Activated naive CD4-positive, alpha-beta T cell treated with anti-CD3 and anti-CD28 coated beads, Interleukin-2, amount 50 U/mL, for 16 hours (primary cell): ENCODE measurements around the gene RNLS.

Experiments used
- DNase-seq: peaks from one replicate; pipeline ENCODE4 v3.0.0-alpha.2; 2020

RNLS gene

DNA sequence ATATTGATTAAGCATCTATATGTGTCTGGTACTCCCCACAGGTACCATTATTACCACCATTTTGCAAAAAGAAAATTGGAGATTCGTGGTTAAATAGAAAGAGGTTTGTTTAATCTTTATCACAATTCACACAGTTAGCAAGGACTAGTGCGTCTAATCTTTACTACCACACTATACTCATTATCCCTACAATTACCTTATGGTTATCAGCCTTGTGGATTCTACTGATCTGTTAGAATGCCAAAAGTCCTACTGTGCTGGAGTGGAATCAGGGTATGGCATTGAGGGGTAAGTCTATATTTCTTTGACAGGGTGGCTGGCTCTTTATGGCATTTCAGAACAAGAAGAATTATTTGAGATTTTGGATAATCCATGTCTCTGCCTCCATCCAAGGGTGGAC, 156.1 kb downstream of the RNLS start:
- no peak for DNase-seq

DNA sequence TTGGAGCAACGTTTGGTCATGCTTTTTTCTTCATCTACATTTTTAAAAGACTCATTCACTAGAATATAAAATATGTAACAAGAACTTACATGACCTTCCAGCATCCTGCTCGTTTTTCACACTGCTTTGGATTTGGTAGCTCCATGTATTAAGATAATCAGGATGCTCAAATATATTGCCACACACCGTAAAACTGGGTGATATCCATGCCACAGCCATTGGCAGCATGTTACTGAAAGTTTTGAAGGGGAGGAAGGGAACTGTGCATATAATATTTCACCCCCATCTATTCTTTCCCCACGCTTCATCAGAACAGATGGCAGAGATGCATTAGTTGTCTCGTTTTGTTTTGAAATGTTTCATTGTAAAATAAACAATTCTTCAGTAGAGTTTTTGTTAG, 158.2 kb downstream of the RNLS start:
- no peak for DNase-seq

- DNase-seq, result no peak
Observed at GRCh38 chr10:88423732-88424131, 159.4 kb downstream of the RNLS start.

- no peak for DNase-seq
Observed at GRCh38 chr10:88421590-88421989, 161.5 kb downstream of the RNLS start.

DNA sequence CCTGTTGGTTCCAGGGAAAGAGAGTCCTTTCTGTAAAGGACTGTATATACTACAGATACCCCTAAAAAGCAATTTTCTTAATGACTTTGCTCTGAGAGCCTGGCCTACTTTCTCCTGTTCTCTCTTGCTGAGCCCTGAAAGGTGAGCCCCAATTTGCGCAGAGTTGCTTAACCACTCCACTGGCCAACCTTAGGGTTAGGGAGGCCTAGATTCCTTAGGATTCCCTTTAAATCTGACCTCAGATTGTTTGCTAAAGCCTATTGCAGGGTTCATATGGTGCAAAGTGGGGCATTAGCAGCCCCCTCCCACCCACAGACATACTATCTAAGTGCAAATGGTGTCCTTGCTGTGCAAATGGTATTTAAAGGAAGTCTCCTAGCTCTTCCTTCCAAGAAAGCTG, 164.2 kb downstream of the RNLS start:
- no peak for DNase-seq

DNA sequence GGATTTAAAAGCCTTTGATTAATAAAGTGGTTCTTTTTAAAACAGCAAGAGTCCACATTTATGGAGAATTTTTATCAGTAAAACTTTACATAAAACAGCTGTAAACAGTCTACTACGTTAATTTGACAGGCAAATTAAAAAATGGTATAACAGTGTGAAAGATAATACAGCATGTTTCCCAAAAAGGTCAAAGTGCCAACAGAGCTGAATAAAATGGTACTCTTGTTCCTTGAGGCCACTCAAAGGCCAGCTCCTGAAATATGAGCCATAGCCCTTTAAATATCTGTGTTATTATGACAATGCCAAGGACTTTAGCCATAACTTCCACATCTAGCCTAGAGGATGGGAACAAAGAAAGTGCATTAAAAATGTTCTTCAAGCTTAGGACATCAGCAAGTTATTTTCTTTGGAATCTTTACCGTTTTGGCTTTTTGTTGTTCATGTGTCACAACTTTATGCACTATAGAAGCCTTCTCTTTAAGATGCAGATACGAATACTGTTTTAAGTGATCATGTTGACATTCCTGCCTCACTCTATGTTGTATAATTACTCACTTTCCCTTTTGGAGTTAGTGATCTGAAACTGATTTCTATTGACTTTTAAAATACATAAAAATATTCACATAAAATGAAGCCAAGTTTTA, 165.6 kb downstream of the RNLS start:
- no peak for DNase-seq

DNA sequence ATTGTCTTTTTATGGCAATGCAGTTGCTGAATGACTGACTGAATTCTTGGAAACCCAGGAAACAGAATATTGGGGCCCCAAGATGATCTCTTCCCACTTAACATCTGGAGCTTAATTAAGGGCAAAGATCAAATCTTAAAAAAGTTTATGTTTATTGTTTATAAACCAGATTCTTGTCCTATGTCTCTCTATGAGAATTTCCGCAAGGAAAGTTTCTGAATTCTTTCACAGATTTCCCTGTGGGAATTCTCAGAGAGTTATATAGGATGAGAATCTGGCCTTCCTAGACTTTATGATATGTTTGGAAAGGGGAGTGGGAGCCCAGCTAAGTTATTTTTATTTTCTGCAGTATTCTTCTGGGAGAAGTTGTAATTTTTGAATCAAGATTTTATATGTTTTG, 166.3 kb downstream of the RNLS start:
- no peak for DNase-seq

- no peak for DNase-seq
Observed at GRCh38 chr10:88415533-88416130, 167.5 kb downstream of the RNLS start.

- no peak for DNase-seq
Observed at GRCh38 chr10:88413412-88413811, 169.7 kb downstream of the RNLS start.

- no peak for DNase-seq
Observed at GRCh38 chr10:88411772-88412349, 171.3 kb downstream of the RNLS start.

DNA sequence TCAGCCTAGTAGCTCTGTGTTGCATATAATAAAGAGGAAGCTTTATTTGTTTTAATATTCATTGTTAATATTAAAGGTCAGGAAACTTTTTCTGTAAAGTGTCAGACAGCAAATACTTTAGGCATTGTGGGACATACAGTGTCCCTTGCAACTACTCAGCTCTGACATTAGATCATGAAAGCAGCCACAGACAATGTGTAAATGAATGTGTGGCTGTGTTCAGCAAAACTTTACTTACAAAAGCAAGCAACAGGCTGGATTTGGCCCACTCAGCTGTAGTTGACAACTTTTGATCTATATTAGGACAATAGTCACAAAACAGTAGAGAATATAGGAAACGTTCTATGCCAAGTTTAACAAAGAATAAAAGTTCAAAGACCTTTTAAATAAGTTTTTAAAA, 173.3 kb downstream of the RNLS start:
- no peak for DNase-seq

DNA sequence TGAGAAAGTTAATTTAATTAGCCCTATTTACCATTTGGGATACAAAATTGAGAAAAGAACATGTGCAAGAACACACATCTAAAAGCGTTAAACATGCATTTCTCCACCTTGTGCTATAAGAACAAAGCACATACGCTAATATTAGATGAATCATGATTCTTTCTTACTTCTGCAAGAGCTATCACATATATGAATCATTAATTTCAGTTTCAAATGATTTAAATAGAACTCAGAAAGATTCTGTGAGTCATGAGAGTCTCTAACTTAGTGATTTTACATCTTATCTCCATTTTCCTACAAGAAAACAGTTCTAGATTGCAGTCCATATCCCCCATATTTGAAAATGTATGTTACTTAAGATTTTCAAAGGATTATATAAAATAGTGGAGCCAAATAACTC, 173.9 kb downstream of the RNLS start:
- DNase-seq, result no peak

DNA sequence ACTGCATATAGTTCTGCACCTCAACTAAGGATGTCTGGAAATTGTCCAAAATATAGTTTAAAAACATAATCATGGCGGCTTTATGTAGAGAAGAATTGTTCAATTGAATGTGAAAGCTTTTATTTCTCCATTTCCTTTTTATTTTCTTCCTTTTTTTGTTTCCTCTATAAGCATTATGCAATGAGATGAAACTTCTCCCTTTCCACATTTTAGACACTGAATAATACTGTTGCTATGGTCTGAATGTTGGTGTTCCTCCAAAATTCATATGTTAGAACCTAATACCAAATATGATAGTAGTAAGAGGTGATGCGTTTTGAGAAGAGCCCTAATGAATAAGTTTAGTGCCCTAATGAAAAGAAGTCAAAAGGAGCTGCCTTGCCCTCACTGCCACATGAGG, 175.0 kb downstream of the RNLS start:
- DNase-seq, result no peak

DNA sequence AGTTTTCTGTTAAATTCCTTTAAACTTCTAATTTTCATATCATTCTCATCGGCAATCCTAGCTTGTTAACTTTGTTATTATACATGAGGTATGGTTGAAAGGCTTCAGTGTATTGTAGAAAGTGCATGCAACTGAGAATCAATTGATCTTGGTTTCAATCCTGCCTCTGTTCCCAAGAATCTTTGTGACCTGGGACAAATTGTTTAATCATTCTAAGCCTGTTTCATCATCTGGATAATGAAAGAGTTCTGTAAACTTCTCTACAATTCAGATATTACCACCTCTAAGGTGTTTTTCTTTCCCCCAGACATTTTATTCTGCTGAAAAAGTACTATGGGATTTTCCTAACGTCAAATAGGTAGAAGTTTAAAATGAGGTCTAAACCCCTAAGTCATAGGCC, 179.0 kb downstream of the RNLS start:
- no peak for DNase-seq

- no peak for DNase-seq
Observed at GRCh38 chr10:88401671-88402347, 181.3 kb downstream of the RNLS start.

GRCh38 chr10:88399240-88399639, 183.9 kb downstream of the RNLS start:
- no peak for DNase-seq

- DNase-seq, result no peak
Observed at GRCh38 chr10:88395677-88396076, 187.4 kb downstream of the RNLS start.

- no peak for DNase-seq
Observed at GRCh38 chr10:88392222-88392621, 190.9 kb downstream of the RNLS start.

DNA sequence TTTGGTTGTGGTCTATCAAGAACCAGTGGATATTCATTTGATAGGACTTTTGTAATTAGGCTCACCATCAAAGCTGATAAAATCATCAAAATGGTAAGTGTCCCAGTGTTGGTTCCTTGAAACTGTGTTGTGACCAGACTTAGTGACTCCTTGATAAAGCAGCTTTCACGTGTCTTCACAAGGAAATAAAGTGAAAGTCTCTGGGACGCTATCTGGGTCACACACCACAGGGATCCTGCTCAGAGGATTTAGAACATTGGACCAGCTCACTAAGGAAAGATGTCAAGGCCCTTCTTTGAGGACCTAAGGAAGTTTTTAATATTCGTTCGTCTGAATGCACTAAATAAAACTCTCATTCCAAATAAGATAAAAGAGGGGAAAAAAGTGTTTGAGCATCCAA, 193.1 kb downstream of the RNLS start:
- DNase-seq, result no peak

- DNase-seq, result peak; percentile 11
Observed at GRCh38 chr10:88389456-88389855, 193.7 kb downstream of the RNLS start.

DNA sequence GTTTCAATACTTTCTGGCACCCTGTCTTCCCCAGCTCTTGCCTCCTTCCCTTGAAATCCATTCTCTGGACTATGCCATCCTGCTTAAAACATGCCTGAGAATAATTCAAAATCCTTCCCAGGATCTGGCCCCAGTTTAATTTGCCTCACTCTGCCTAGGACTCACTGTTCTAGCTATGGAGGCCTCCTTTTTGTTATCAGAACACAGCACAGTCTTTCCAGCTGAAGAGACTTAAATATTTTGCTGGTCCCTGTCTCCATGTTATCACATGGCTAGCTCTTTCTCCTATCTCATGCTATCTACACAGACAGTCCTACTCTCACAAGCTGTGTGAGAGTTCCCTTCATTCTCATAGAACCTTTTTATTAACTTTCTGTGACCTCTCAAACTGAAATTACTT, 194.8 kb downstream of the RNLS start:
- DNase-seq, result no peak

DNA sequence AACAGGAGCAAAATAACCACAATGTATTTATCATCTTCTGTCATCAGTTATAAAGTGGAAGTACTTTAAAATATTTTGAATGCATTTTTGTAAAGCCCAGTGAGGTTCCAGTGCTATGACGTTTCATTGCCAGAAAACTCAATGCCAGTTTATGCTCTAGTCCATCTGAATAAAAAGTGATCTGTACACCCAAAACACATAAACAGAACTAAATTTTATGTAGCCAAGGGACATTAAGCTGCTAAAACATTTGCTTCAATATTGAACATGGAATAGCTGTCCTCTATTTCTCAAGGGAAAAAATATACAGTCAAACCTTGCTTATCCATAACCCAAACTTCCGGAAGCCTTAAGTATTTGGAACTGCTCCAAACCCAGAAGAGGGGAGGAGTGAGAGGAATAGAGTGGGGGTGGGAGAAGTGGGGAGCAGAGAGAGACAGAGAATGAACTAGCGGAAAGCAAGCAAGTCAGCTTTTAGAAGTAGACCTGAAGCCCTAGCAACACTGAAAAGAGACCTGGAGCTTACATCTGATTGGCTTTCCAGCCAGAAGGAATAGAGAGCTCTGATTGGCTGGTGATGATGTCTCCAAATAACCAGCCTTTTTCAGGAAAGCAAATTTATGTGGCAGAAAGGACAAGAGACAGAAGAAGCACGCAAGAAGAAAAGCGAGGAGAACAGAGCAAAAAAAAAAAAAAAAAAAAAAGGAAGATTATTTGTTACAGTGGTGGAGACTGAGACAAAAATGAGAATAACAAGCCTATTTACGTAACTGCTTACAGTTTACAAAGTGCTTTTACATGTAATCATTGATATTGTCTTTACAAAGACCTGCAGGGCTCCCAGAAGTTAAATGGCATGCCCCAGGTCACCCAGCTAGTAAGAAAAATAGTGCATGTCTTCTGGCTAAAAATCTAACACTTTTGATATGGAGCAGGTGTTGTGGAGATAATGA, 196.0 kb downstream of the RNLS start:
- no peak for DNase-seq

GRCh38 chr10:88386204-88386788, 196.8 kb downstream of the RNLS start:
- no peak for DNase-seq
